Measurements from ENCODE around the gene SLC6A19. TPM values are rescaled to one million over a fixed set of nuclear protein-coding genes. Genes with fewer than 3 reads are reported as not detected.

Gene SLC6A19
- total RNA-seq, 1 experiment from 2014 or later, result 0.04 TPM

- TF ChIP-seq SP1 (CRISPR knock-in tag; conservative IDR thresholded peaks at IDR 0.05), result no peak
- TF ChIP-seq SMAD3 (CRISPR knock-in tag; IDR thresholded peaks at IDR 0.05; ENCODE audit: borderline replicate concordance), result no peak; the same call in 1 of the 2 replicates
- TF ChIP-seq TEAD4 (CRISPR knock-in tag; IDR thresholded peaks at IDR 0.05), result peak; percentile 80
- TF ChIP-seq, protein P1, sequence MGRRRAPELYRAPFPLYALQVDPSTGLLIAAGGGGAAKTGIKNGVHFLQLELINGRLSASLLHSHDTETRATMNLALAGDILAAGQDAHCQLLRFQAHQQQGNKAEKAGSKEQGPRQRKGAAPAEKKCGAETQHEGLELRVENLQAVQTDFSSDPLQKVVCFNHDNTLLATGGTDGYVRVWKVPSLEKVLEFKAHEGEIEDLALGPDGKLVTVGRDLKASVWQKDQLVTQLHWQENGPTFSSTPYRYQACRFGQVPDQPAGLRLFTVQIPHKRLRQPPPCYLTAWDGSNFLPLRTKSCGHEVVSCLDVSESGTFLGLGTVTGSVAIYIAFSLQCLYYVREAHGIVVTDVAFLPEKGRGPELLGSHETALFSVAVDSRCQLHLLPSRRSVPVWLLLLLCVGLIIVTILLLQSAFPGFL (CRISPR knock-in tag; IDR thresholded peaks at IDR 0.05; ENCODE audit: borderline replicate concordance), result peak; percentile 81; the same call in 1 of the 2 replicates
- 0 out of 2 replicates have a peak, but pooled peaks have one; percentile 41 for TF ChIP-seq TCF7 (CRISPR knock-in tag; IDR thresholded peaks at IDR 0.05; ENCODE audit: low read depth)
- no peak for TF ChIP-seq SOX15 (CRISPR knock-in tag; IDR thresholded peaks at IDR 0.05)
- TF ChIP-seq FOXK1 (CRISPR knock-in tag; IDR thresholded peaks at IDR 0.05), result peak; percentile 94
- peak; percentile 51; the same call in 1 of the 2 replicates for TF ChIP-seq MLX (CRISPR knock-in tag; IDR thresholded peaks at IDR 0.05)
- TF ChIP-seq, protein P2, sequence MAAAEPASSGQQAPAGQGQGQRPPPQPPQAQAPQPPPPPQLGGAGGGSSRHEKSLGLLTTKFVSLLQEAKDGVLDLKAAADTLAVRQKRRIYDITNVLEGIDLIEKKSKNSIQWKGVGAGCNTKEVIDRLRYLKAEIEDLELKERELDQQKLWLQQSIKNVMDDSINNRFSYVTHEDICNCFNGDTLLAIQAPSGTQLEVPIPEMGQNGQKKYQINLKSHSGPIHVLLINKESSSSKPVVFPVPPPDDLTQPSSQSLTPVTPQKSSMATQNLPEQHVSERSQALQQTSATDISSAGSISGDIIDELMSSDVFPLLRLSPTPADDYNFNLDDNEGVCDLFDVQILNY (CRISPR knock-in tag; IDR thresholded peaks at IDR 0.05), result no peak; the same call in 1 of the 2 replicates
- 0 out of 2 replicates have a peak, but pooled peaks have one; percentile 53 for TF ChIP-seq STAT6 (CRISPR knock-in tag; conservative IDR thresholded peaks at IDR 0.05; ENCODE audit: low read depth)
- TF ChIP-seq CBFB (CRISPR knock-in tag; IDR thresholded peaks at IDR 0.05; ENCODE audit: low read depth), result 0 out of 2 replicates have a peak, but pooled peaks have one; percentile 72
- TF ChIP-seq, protein P3, sequence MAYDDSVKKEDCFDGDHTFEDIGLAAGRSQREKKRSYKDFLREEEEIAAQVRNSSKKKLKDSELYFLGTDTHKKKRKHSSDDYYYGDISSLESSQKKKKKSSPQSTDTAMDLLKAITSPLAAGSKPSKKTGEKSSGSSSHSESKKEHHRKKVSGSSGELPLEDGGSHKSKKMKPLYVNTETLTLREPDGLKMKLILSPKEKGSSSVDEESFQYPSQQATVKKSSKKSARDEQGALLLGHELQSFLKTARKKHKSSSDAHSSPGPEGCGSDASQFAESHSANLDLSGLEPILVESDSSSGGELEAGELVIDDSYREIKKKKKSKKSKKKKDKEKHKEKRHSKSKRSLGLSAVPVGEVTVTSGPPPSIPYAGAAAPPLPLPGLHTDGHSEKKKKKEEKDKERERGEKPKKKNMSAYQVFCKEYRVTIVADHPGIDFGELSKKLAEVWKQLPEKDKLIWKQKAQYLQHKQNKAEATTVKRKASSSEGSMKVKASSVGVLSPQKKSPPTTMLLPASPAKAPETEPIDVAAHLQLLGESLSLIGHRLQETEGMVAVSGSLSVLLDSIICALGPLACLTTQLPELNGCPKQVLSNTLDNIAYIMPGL (CRISPR knock-in tag; IDR thresholded peaks at IDR 0.05), result peak; percentile 70
Measured at GRCh38 chr5:1246711-1247431, 45.5 kb downstream of the SLC6A19 start (continued).

- Mint-ChIP-seq H3K27me3 (ENCODE audit: low read depth) (no peaks in the 10 kb centered on the region), H3K27ac (no peak overlapping the region), H3K4me1 (peaks cover 3% of the 10 kb centered on the region; the same call in 1 of the 2 replicates), H3K4me3 (no peak overlapping the region), H3K9me3 (no peaks in the 10 kb centered on the region), H3K36me3 (no peaks in the 10 kb centered on the region)
- ATAC-seq (no peak), DNase-seq (ENCODE audit: low spot score) (no peak)
- POLR2A ChIA-PET, result interaction anchor here (0.6 kb wide), 1 partner anchor 114 kb away, joined by 6 read pairs; no protein-coding TSS in a partner anchor
- CTCF ChIA-PET, result interaction anchor here (0.6 kb wide), 1 partner anchor 239 kb away, joined by 3 read pairs; no protein-coding TSS in a partner anchor
- TF ChIP-seq, protein P4, sequence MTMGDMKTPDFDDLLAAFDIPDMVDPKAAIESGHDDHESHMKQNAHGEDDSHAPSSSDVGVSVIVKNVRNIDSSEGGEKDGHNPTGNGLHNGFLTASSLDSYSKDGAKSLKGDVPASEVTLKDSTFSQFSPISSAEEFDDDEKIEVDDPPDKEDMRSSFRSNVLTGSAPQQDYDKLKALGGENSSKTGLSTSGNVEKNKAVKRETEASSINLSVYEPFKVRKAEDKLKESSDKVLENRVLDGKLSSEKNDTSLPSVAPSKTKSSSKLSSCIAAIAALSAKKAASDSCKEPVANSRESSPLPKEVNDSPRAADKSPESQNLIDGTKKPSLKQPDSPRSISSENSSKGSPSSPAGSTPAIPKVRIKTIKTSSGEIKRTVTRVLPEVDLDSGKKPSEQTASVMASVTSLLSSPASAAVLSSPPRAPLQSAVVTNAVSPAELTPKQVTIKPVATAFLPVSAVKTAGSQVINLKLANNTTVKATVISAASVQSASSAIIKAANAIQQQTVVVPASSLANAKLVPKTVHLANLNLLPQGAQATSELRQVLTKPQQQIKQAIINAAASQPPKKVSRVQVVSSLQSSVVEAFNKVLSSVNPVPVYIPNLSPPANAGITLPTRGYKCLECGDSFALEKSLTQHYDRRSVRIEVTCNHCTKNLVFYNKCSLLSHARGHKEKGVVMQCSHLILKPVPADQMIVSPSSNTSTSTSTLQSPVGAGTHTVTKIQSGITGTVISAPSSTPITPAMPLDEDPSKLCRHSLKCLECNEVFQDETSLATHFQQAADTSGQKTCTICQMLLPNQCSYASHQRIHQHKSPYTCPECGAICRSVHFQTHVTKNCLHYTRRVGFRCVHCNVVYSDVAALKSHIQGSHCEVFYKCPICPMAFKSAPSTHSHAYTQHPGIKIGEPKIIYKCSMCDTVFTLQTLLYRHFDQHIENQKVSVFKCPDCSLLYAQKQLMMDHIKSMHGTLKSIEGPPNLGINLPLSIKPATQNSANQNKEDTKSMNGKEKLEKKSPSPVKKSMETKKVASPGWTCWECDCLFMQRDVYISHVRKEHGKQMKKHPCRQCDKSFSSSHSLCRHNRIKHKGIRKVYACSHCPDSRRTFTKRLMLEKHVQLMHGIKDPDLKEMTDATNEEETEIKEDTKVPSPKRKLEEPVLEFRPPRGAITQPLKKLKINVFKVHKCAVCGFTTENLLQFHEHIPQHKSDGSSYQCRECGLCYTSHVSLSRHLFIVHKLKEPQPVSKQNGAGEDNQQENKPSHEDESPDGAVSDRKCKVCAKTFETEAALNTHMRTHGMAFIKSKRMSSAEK (CRISPR knock-in tag; IDR thresholded peaks at IDR 0.05; ENCODE audit: borderline replicate concordance), result no peak
- TF ChIP-seq AFF4 (CRISPR knock-in tag; IDR thresholded peaks at IDR 0.05; ENCODE audit: borderline replicate concordance) (no peak), E2F4 (CRISPR knock-in tag; IDR thresholded peaks at IDR 0.05; ENCODE audit: borderline replicate concordance, low read depth) (no peak), RELA (CRISPR knock-in tag; IDR thresholded peaks at IDR 0.05; ENCODE audit: borderline replicate concordance) (no peak)
Measured at GRCh38 chr5:1247811-1248210, 46.4 kb downstream of the SLC6A19 start.
